Breast epithelium (tissue), 4 donors: Measurements from ENCODE around the gene COPE. TPM values are rescaled to one million over a fixed set of nuclear protein-coding genes. Genes with fewer than 3 reads are reported as not detected.

Experiments
- DNase-seq, 2 donors: peaks; one replicate each; pipeline ENCODE4 v3.0.0-alpha.2; 2019; ENCODE audit warnings: low spot score in 2 of 2
- H3K27ac ChIP-seq, 2 donors: fragments of 200-600 bp; sonication (generic) in 1 of 2; one replicate each; pipeline ENCODE4 v1.5.1; 2016 to 2019; ENCODE audit warnings: mild to moderate bottlenecking in 1 of 2
- H3K27me3 ChIP-seq, 2 donors: fragments of 200-600 bp; sonication (generic) in 1 of 2; one replicate each; pipeline versions ENCODE4 v1.5.1 to v1.6.0; 2017 to 2019; ENCODE audit warnings: control low read depth in 1 of 2, mild to moderate bottlenecking in 1 of 2
- H3K36me3 ChIP-seq: fragments of 200-600 bp; one replicate; pipeline ENCODE4 v1.5.1; 2019
- H3K4me1 ChIP-seq, 2 donors: fragments of 200-600 bp; sonication (generic); one replicate each; pipeline ENCODE4 v1.5.1; 2016 to 2019; ENCODE audit warnings: control low read depth in 1 of 2
- H3K4me3 ChIP-seq, 3 donors: fragments of 200-600 bp; sonication (generic); 1 replicate in 2 of 3; 2 replicates in 1 of 3; pipeline ENCODE4 v1.5.1; 2016 to 2019; ENCODE audit warnings: mild to moderate bottlenecking in 3 of 3, moderate library complexity in 2 of 3
- H3K9me3 ChIP-seq, 2 donors: fragments of 200-600 bp; sonication (generic) in 1 of 2; one replicate each; pipeline ENCODE4 v1.5.1; 2016 to 2019; ENCODE audit warnings: control low read depth in 1 of 2
- POLR2A ChIP-seq: fragments of 450-650 bp; IDR thresholded peaks from one replicate; pipeline ENCODE4 v1.6.1; 2016; ENCODE audit warnings: antibody characterized with exemption, mild to moderate bottlenecking, moderate library complexity
- POLR2AphosphoS5 ChIP-seq, 3 donors: sonication (generic); formaldehyde crosslinking; IDR thresholded peaks; one replicate each; pipeline ENCODE4 v1.6.1; 2017; ENCODE audit warnings: antibody characterized with exemption in 3 of 3
- intact Hi-C: fragments of 100-400 bp; cut with DNase I; formaldehyde crosslinking; loops from one replicate; pipeline ENCODE4 v1.15.1; 2023; ENCODE audit warnings: low total_unique reads
- total RNA-seq, 3 donors: library from RNA; depleted of rRNA; stranded (reverse); fragments of >200 nt; gene quantifications; one replicate each; pipeline ENCODE4 v1.1.0, GENCODE V29; 2016
- TF ChIP-seq, protein P1 (sequence below), 3 donors: fragments of 450-650 bp; IDR thresholded peaks; one replicate each; pipeline ENCODE4 v1.5.1; 2016 to 2017; ENCODE audit warnings: antibody characterized with exemption in 3 of 3, mild to moderate bottlenecking in 3 of 3, moderate library complexity in 3 of 3

The COPE gene
- total RNA-seq, 3 donors from 2014 or later = 144 to 204 (median 190) TPM

DNA sequence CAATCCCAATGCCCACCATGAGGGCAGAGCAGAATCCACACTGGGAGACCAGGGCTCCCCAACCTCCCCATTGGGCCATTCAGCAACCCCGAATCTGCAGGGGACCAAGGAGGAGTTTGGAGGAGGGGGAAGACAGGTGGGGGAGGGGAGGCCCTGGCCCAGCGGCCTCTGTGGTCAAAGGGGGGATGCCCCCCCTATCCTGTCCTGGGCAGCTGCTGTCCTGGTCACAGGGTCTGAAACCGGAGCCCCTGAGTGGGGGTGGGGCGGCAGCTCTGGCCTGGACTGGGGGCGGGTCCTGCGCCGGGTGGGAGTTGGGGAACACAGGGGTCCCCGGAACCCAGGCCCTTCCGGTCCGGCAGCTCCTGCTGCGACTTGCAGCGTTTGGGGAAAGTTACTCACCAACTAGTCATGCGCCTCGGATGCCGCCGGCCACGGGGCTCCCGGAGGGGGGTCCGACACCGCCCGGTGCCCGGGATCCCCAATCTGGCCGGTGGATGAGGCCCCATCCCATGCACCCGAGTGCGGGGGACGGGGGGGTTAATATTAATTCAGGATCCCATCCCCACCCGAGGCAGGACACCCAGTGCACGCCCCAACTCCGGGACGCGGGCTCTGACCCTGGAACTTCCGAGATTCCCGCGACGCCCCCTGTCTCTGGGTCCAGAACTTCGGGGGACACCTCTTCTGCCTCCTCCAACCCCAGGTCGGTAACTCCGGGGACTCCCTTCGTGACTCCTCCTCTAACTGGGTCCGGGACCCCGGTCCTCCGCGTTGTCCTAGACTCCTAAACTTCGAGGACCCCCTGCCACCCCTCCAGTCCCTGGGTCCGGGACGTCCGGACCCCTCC, 21.0 kb upstream of the COPE start:
- Histone ChIP-seq H3K4me1 (peaks cover 0 to 4% of the 10 kb centered on the region in 2 donors), H3K27ac (peak overlapping the region; percentile 62 to 83), H3K4me3 (peak overlapping the region; percentile 81 to 97 (median 82)), H3K9me3 (no peaks in the 10 kb centered on the region), H3K36me3 (no peaks in the 10 kb centered on the region), H3K27me3 (no peaks in the 10 kb centered on the region)
- DNase-seq = peak in 1 of 2 donors; percentile 56
- intact Hi-C loops = no loop called here
- TF ChIP-seq, protein P1, sequence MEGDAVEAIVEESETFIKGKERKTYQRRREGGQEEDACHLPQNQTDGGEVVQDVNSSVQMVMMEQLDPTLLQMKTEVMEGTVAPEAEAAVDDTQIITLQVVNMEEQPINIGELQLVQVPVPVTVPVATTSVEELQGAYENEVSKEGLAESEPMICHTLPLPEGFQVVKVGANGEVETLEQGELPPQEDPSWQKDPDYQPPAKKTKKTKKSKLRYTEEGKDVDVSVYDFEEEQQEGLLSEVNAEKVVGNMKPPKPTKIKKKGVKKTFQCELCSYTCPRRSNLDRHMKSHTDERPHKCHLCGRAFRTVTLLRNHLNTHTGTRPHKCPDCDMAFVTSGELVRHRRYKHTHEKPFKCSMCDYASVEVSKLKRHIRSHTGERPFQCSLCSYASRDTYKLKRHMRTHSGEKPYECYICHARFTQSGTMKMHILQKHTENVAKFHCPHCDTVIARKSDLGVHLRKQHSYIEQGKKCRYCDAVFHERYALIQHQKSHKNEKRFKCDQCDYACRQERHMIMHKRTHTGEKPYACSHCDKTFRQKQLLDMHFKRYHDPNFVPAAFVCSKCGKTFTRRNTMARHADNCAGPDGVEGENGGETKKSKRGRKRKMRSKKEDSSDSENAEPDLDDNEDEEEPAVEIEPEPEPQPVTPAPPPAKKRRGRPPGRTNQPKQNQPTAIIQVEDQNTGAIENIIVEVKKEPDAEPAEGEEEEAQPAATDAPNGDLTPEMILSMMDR (IDR thresholded peaks at IDR 0.05) = no peak
- TF ChIP-seq POLR2A = no peak
- TF ChIP-seq POLR2AphosphoS5 (IDR thresholded peaks at IDR 0.05) = no peak

DNA sequence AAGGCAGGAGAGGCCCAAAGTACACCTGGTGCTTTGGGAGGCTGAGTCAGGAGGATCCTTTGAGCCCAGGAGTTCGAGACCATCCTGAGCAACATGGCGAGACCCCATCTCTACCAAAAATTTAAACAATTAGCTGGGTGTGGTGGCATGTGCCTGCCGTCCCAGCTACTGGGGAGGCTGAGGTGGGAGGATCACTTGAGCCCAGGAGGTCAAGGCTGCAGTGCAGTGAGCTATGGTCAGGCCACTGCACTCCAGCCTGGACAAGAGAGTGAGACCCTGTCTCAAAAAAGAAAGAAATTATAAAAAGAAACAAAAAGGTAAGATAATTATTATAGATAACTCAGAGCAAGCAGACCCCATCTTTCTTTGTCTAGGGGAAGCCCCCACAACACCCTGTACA, 20.0 kb upstream of the COPE start:
- H3K27me3 ChIP-seq = no peaks in the 10 kb centered on the region
- H3K9me3 ChIP-seq = no peaks in the 10 kb centered on the region
- H3K36me3 ChIP-seq = no peaks in the 10 kb centered on the region
- DNase-seq = no peak
- H3K27ac ChIP-seq = no peak overlapping the region
- peak overlapping the region in 1 of 3 donors; percentile 97 for H3K4me3 ChIP-seq
- intact Hi-C loops = no loop called here
- H3K4me1 ChIP-seq = peaks cover 0 to 4% of the 10 kb centered on the region in 2 donors
- TF ChIP-seq POLR2A (no peak), POLR2AphosphoS5 (IDR thresholded peaks at IDR 0.05) (no peak)
- TF ChIP-seq, protein P1 (IDR thresholded peaks at IDR 0.05) = no peak

DNA sequence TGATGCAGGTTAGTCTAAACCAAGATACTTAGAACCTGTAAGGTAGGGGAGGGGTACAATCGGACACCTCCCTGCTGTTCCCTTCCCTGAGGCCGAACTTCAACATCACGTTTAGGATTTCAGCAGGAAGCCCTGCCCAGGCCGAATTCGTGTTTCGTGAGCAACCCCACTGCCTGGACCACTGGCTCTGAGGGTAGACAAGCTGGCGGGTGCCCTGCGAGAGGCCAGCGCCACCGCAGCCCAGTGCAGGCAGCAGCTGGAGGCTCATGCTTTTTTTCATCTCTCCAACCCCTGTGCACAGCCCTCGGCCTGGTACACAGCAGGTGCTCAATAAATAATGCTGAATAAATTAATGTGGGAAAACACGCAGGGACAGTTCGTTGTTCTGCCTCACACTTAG, 14.1 kb upstream of the COPE start:
- Histone ChIP-seq H3K4me3 (no peak overlapping the region), H3K27me3 (no peaks in the 10 kb centered on the region), H3K9me3 (no peaks in the 10 kb centered on the region), H3K27ac (no peak overlapping the region), H3K36me3 (no peaks in the 10 kb centered on the region), H3K4me1 (no peaks in the 10 kb centered on the region)
- TF ChIP-seq POLR2AphosphoS5 (IDR thresholded peaks at IDR 0.05) (no peak), POLR2A (no peak)
- TF ChIP-seq, protein P1 (IDR thresholded peaks at IDR 0.05) = no peak
- intact Hi-C loops = no loop called here
- no peak for DNase-seq

DNA sequence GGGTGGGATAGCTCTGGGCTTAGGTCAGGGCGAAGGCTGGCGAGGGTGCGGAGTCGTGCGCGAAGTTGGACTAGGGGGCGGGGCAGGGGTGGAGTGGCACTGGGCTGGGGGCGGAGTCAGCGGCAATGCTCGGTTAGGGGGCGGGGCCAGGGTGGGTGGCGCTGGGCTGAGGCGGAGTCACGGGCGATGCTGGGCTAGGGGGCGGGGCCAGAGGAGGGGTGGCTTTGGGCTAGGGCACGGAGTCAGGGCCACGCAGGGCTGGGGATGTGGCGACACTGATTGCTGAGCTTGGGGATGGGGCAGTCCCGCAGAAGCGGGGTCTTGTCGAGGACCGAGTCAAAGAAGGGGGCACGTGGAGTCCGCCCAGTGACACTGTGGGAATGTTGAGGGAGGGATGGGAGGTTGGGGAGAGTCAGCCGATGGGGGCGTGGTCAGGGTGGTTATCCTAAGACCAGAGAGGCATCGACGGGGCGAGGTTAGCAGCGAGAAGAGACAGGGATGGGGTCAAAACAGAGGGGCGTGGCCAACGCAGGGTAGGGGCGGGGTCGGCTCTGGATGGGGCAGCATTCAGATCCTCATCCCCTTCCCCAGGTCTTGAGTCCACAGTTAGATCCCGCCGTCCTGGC, 13.1 kb upstream of the COPE start:
- no peaks in the 10 kb centered on the region for H3K27me3 ChIP-seq
- TF ChIP-seq POLR2AphosphoS5 (IDR thresholded peaks at IDR 0.05) = no peak
- H3K36me3 ChIP-seq = no peaks in the 10 kb centered on the region
- H3K4me3 ChIP-seq = no peak overlapping the region
- H3K27ac ChIP-seq = no peak overlapping the region
- intact Hi-C loops = no loop called here
- H3K9me3 ChIP-seq = no peaks in the 10 kb centered on the region
- DNase-seq = peak in 1 of 2 donors; percentile 61
- no peaks in the 10 kb centered on the region for H3K4me1 ChIP-seq

DNA sequence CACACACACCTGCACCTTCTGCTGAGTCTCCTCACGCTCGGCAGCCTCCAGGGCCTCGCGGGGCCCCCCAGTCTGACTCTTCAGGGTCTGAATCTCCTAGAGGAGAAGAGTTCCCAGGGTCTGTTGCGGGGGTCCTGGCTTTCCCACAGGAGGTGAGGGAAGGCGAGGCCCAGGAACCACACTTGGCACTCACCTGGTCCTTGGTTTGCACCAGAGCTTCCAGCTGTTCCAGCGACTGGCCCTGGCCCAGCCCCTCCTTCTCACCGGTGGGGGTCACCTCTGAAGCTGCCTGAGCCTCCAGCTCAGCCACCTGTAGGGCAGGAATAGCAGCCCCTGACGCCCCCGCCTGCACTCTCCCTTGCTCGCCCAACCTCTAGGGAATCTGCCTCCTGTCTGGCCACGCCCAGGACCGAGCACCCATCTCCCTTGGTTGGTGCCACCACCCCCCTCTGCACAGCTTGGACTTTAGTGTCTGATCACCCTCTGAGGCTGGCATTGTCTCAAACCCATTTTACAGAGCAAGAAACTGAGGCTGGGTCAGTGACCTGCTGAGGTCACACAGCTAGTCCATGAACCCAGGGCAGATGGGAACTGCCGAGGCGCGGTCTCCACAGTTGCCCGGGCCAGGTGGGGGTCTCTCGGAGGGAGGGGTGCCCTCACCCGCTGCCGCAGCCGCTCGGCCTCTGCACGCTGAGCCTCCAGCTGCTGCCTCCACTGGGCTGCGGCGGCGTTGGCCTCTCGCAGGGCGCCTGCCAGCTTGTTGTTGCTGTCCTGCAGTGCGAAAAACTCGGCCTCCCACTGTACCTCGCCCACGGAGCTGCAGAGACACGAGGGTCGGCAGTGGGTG, 12.4 kb upstream of the COPE start:
- intact Hi-C loops = no loop called here
- no peak overlapping the region for H3K4me3 ChIP-seq
- no peaks in the 10 kb centered on the region for H3K27me3 ChIP-seq
- no peaks in the 10 kb centered on the region for H3K9me3 ChIP-seq
- H3K27ac ChIP-seq = no peak overlapping the region
- TF ChIP-seq POLR2A (no peak), POLR2AphosphoS5 (IDR thresholded peaks at IDR 0.05) (no peak)
- TF ChIP-seq, protein P1 (IDR thresholded peaks at IDR 0.05) = no peak
- H3K4me1 ChIP-seq = no peaks in the 10 kb centered on the region
- H3K36me3 ChIP-seq = no peaks in the 10 kb centered on the region
- DNase-seq = no peak
